ENCODE data around the gene HRH1.

DNA sequence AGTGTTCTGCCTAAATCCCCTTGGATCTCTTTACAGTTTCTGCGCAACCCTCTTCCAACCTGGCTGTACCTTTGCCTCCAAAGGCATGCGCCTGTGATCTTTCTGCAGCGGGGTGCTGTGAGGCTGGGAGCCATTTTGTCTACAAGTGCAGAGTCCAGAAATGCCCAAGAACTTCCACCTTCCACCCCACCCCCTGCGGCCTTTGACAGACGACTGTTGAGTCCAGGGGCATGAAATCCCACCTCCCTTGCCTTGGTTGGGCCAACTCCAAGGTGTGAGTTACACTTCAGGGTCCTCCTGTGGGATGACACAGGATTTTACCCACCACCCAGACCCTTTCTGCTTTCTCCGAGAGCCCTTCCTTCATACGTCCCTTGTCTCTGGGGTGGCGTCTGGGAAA, 24.1 kb downstream of the HRH1 start:
- TF ChIP-seq, protein P1, sequence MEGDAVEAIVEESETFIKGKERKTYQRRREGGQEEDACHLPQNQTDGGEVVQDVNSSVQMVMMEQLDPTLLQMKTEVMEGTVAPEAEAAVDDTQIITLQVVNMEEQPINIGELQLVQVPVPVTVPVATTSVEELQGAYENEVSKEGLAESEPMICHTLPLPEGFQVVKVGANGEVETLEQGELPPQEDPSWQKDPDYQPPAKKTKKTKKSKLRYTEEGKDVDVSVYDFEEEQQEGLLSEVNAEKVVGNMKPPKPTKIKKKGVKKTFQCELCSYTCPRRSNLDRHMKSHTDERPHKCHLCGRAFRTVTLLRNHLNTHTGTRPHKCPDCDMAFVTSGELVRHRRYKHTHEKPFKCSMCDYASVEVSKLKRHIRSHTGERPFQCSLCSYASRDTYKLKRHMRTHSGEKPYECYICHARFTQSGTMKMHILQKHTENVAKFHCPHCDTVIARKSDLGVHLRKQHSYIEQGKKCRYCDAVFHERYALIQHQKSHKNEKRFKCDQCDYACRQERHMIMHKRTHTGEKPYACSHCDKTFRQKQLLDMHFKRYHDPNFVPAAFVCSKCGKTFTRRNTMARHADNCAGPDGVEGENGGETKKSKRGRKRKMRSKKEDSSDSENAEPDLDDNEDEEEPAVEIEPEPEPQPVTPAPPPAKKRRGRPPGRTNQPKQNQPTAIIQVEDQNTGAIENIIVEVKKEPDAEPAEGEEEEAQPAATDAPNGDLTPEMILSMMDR (IDR thresholded peaks at IDR 0.05): no peak
- TF ChIP-seq POLR2A (IDR thresholded peaks at IDR 0.05): no peak

Data from uterus (tissue), 2 donors.